GM12878 (cell line): ENCODE data around the gene APOBEC3B. TPM values are rescaled to one million over a fixed set of nuclear protein-coding genes. Genes with fewer than 3 reads are reported as not detected.

Source experiments
- ATAC-seq: fragments of 200-7000 bp; cut with Tn5 transposase; 3 replicates; pipeline ENCODE4 v1.9.1; 2020; ENCODE audit warnings: mild to moderate bottlenecking, moderate library complexity
- BruUV-seq: library from RNA; stranded (reverse); fragments of 400-500 nt; replicated peaks from 2 replicates; lab custom pipeline; 2021; lab: Mats Ljungman, UMichigan
- CTCF ChIA-PET: fragments of 300-600 bp; sonication (Branson Sonifier 250); formaldehyde crosslinking; extraction: SDS; loops from one replicate; lab custom pipeline; 2021; ENCODE audit warnings: inconsistent platforms; lab: Yijun Ruan, JAX
- POLR2A ChIA-PET: fragments of 350-600 bp; formaldehyde crosslinking; extraction: SDS; loops from one replicate; lab custom pipeline; 2021; ENCODE audit warnings: inconsistent platforms; lab: Charles Lee
- RAD21 ChIA-PET: fragments of 300-600 bp; sonication (Branson Sonifier 250); formaldehyde crosslinking; loops from one replicate; lab custom pipeline; 2023; ENCODE audit warnings: antibody characterized with exemption; ENCODE audit not compliant: unreplicated experiment; lab: Charles Lee
- SMC1A ChIA-PET: fragments of 300-600 bp; sonication (Branson Sonifier 250); formaldehyde crosslinking; loops from one replicate; lab custom pipeline; 2023; ENCODE audit not compliant: unreplicated experiment, uncharacterized antibody; lab: Charles Lee
- DNase-seq: peaks from one replicate; pipeline ENCODE4 v3.0.0-alpha.2; 2011; ENCODE audit warnings: low read depth, low spot score
- FAIRE-seq: peaks from 3 replicates; lab custom pipeline; 2011; peaks lifted over from hg19 to GRCh38; lab: Jason Lieb, UNC
- H2AFZ ChIP-seq: 2 replicates; pipeline ENCODE4 v1.6.0; 2011; ENCODE audit warnings: low read depth, low read length, control low read depth; ENCODE audit not compliant: control insufficient read depth
- H3K27ac ChIP-seq: 2 replicates; pipeline ENCODE4 v1.5.1; 2011; ENCODE audit warnings: control low read depth; ENCODE audit not compliant: control insufficient read depth, insufficient read depth
- H3K27me3 ChIP-seq, 2 experiments: replicated peaks in 1 of 2; 2 replicates each; pipeline versions ENCODE4 v1.6.0 to v1.6.1; 2011; ENCODE audit warnings: low read length in 1 of 2; ENCODE audit not compliant: control insufficient read depth in 2 of 2, insufficient read depth in 2 of 2
- H3K36me3 ChIP-seq, 2 experiments: 2 replicates each; pipeline ENCODE4 v1.5.1; 2011; ENCODE audit warnings: low read length in 1 of 2; ENCODE audit not compliant: control insufficient read depth in 2 of 2, insufficient read depth in 2 of 2
- H3K4me1 ChIP-seq: 2 replicates; pipeline ENCODE4 v1.6.1; 2011; ENCODE audit warnings: mild to moderate bottlenecking, low read length, moderate library complexity, mixed read lengths; ENCODE audit not compliant: control insufficient read depth, insufficient read depth
- H3K4me2 ChIP-seq: 2 replicates; pipeline ENCODE4 v1.6.0; 2011; ENCODE audit warnings: control low read depth; ENCODE audit not compliant: control insufficient read depth, insufficient read depth
- H3K4me3 ChIP-seq: fragments of 200-600 bp; sonication (generic); 2 replicates; pipeline ENCODE4 v1.5.1; 2016
- H3K79me2 ChIP-seq: 2 replicates; pipeline ENCODE4 v1.6.0; 2011; ENCODE audit warnings: low read length; ENCODE audit not compliant: control insufficient read depth, insufficient read depth
- H3K9ac ChIP-seq: 2 replicates; pipeline ENCODE4 v1.8.0; 2011; ENCODE audit warnings: low read length, control low read depth, mixed read lengths; ENCODE audit not compliant: control insufficient read depth, insufficient read depth
- H3K9me3 ChIP-seq: replicated peaks from 3 replicates; pipeline ENCODE4 v1.5.1; 2011; ENCODE audit warnings: mild to moderate bottlenecking, low read length; ENCODE audit not compliant: control insufficient read depth, insufficient read depth
- H4K20me1 ChIP-seq: 2 replicates; pipeline ENCODE4 v1.6.0; 2011; ENCODE audit not compliant: control insufficient read depth, insufficient read depth
- CREM ChIP-seq: IDR thresholded peaks from 2 replicates; pipeline ENCODE4 v1.6.1; 2014; ENCODE audit warnings: antibody characterized with exemption, low read depth
- CTCF ChIP-seq, 3 experiments: IDR thresholded peaks in 2 of 3; conservative IDR thresholded peaks in 1 of 3; 2 replicates each; pipeline ENCODE4 v1.5.1; 2011; ENCODE audit warnings: low read depth in 3 of 3, low read length in 3 of 3, mild to moderate bottlenecking in 3 of 3, control low read depth in 2 of 3, moderate library complexity in 2 of 3, inconsistent platforms in 1 of 3, mixed read lengths in 1 of 3; ENCODE audit not compliant: control insufficient read depth in 2 of 3, insufficient read depth in 1 of 3; ENCODE audit errors: extremely low read depth in 1 of 3
- IRF4 ChIP-seq: IDR thresholded peaks from 2 replicates; pipeline ENCODE4 v1.6.1; 2011; ENCODE audit warnings: low read depth, low read length
- WRNIP1 ChIP-seq: IDR thresholded peaks from 2 replicates; pipeline ENCODE4 v1.6.1; 2011; ENCODE audit warnings: low read depth, low read length, improper control_type of control experiment, borderline replicate concordance
- WGBS: methylation state at CpG from one replicate; pipeline ENCODE4 v1.1.6; 2016; ENCODE audit warnings: low lambda C conversion rate; ENCODE audit not compliant: insufficient replicate concordance, insufficient coverage; ENCODE audit errors: missing lambda C conversion rate; 5-methylcytosine and 5-hydroxymethylcytosine counted together
- in situ Hi-C: fragments of 300-500 bp; cut with MboI; formaldehyde crosslinking; loops from 9 replicates; pipeline ENCODE4 v1.14.3; 2018; ENCODE audit warnings: mixed read lengths
- intact Hi-C: fragments of 100-400 bp; cut with micrococcal nuclease; formaldehyde crosslinking; loops from one replicate; pipeline ENCODE4 v1.14.2; 2022; ENCODE audit not compliant: unreplicated experiment
- polyA plus RNA-seq, 11 experiments: library from polyadenylated mRNA; depleted of rRNA in 4 of 11; unstranded in 6 of 11; stranded (reverse) in 5 of 11; fragments of >200 nt; fragmentation: Nextera tagmentation in 4 of 11; fragmentation: Illumina TruSeq in 1 of 11; extraction: Ambion mirVana in 4 of 11; extraction: Trizol in 1 of 11; gene quantifications; 1 replicate in 1 of 11; 2 replicates in 10 of 11; pipeline versions ENCODE4 v1.2.1 to v1.2.3, GENCODE V29; 2011 to 2016; ENCODE audit warnings: inconsistent platforms in 2 of 11, missing spikeins in 2 of 11, low read depth in 1 of 11
- total RNA-seq, 4 experiments: library from RNA; depleted of rRNA in 3 of 4; stranded (reverse); fragments of >200 nt in 3 of 4; fragmentation: Illumina TruSeq in 1 of 4; extraction: Trizol in 1 of 4; gene quantifications; 2 replicates each; pipeline versions ENCODE4 v1.2.1 to v1.2.3, GENCODE V29; 2013 to 2021

Gene APOBEC3B
- total and polyA plus RNA-seq, 10 of the 15 experiments (the other 5 are each of a cell fraction or from before 2014, with no cell fraction given): 2.4 to 75.1 (median 30.9) TPM

GRCh38 chr22:38948181-38948940, 33.8 kb upstream of the APOBEC3B start:
- Histone ChIP-seq H4K20me1 (no peaks in the 10 kb centered on the region), H3K9me3 (no peaks in the 10 kb centered on the region), H3K4me2 (no peak overlapping the region), H3K4me1 (peaks cover 17% of the 10 kb centered on the region), H3K36me3 (no peaks in the 10 kb centered on the region), H3K9ac (no peak overlapping the region), H3K4me3 (no peak overlapping the region), H3K79me2 (no peaks in the 10 kb centered on the region), H2AFZ (no peak overlapping the region), H3K27me3 (no peaks in the 10 kb centered on the region)
- ChIA-PET RAD21 (no interaction called here), POLR2A (no interaction called here), CTCF (interaction anchor here (1.6 kb wide), 1 partner anchor 78 kb away, joined by 4 read pairs; no protein-coding TSS in a partner anchor)
- DNase-seq: no peak
- intact Hi-C loops: no loop called here
- WGBS: 89% methylated on average over 7 of the region's 7 CpGs
- ATAC-seq: no peak
- in situ Hi-C loops: no loop called here
- FAIRE-seq: no peak
- no peak for TF ChIP-seq CTCF (IDR thresholded peaks at IDR 0.05 in 2 of 3, conservative IDR thresholded peaks at IDR 0.05 in 1 of 3; ENCODE audit: control insufficient read depth in 2 of 3, extremely low read depth in 1 of 3, insufficient read depth in 1 of 3, low read depth in 3 of 3, low read length in 3 of 3)
- no peak for TF ChIP-seq IRF4
- TF ChIP-seq, all 136 proteins: peak for 0
- SMC1A ChIA-PET: no interaction called here
- H3K27ac ChIP-seq: no peak overlapping the region
- no TSS peak for BruUV-seq

GRCh38 chr22:38949889-38950405, 32.2 kb upstream of the APOBEC3B start:
- ChIA-PET POLR2A (interaction anchor here (0.6 kb wide), 1 partner anchor 1370 kb away, joined by 4 read pairs; the partner anchor contains the start of gene LGALS2), CTCF (interaction anchor here (0.6 to 6.4 kb wide), 6 partner anchors 24 to 215 kb away, joined by 3 to 41 read pairs (median 4); no protein-coding TSS in a partner anchor), RAD21 (no interaction called here)
- in situ Hi-C loops: no loop called here
- BruUV-seq: no TSS peak
- intact Hi-C loops: no loop called here
- no peak for DNase-seq
- TF ChIP-seq CREM (no peak), WRNIP1 (no peak)
- TF ChIP-seq, all 136 proteins: peak for 0
- Histone ChIP-seq H3K36me3 (no peaks in the 10 kb centered on the region), H3K4me2 (no peak overlapping the region), H3K9ac (no peak overlapping the region), H4K20me1 (no peaks in the 10 kb centered on the region), H2AFZ (no peak overlapping the region), H3K27ac (no peak overlapping the region), H3K4me3 (no peak overlapping the region), H3K4me1 (peaks cover 23% of the 10 kb centered on the region), H3K27me3 (no peaks in the 10 kb centered on the region), H3K79me2 (no peaks in the 10 kb centered on the region), H3K9me3 (no peaks in the 10 kb centered on the region)
- SMC1A ChIA-PET: interaction anchor here (1.2 to 2.4 kb wide), 3 partner anchors 9 to 69 kb away, joined by 3 to 8 read pairs (median 3); no protein-coding TSS in a partner anchor
- 55% methylated on average over 8 of the region's 8 CpGs for WGBS
- FAIRE-seq (no peak), ATAC-seq (no peak)
